ENCODE measurements around the gene CKAP5.

The CKAP5 gene

GRCh38 chr11:46874586-46874985 is 28.5 kb upstream of the CKAP5 start:
- no peak for TF ChIP-seq CTCF (IDR thresholded peaks at IDR 0.05; ENCODE audit: low read depth, low read length)
- no peak overlapping the region for H3K4me3 ChIP-seq (ENCODE audit: low read depth, low read length)

GRCh38 chr11:46868912-46869311 is 22.8 kb upstream of the CKAP5 start:
- no peak overlapping the region for H3K4me3 ChIP-seq (ENCODE audit: low read depth, low read length)
- TF ChIP-seq CTCF (IDR thresholded peaks at IDR 0.05; ENCODE audit: low read depth, low read length), result no peak

- H3K4me3 ChIP-seq (ENCODE audit: low read depth, low read length), result no peak overlapping the region
- no peak for TF ChIP-seq CTCF (IDR thresholded peaks at IDR 0.05; ENCODE audit: low read depth, low read length)
Observed at GRCh38 chr11:46865340-46865739, 19.3 kb upstream of the CKAP5 start.

- no peak overlapping the region for H3K4me3 ChIP-seq (ENCODE audit: low read depth, low read length)
- TF ChIP-seq CTCF (IDR thresholded peaks at IDR 0.05; ENCODE audit: low read depth, low read length), result no peak
Observed at GRCh38 chr11:46860218-46860617, 14.1 kb upstream of the CKAP5 start.

- no peak overlapping the region for H3K4me3 ChIP-seq (ENCODE audit: low read depth, low read length)
- TF ChIP-seq CTCF (IDR thresholded peaks at IDR 0.05; ENCODE audit: low read depth, low read length), result no peak
Observed at GRCh38 chr11:46858920-46859546, 13.0 kb upstream of the CKAP5 start.

GRCh38 chr11:46857666-46858065 is 11.6 kb upstream of the CKAP5 start:
- H3K4me3 ChIP-seq (ENCODE audit: low read depth, low read length), result no peak overlapping the region
- no peak for TF ChIP-seq CTCF (IDR thresholded peaks at IDR 0.05; ENCODE audit: low read depth, low read length)

- no peak for TF ChIP-seq CTCF (IDR thresholded peaks at IDR 0.05; ENCODE audit: low read depth, low read length)
Observed at GRCh38 chr11:46856605-46857343, 10.7 kb upstream of the CKAP5 start.

More at GRCh38 chr11:46856605-46857343, 10.7 kb upstream of the CKAP5 start:
- no peak overlapping the region for H3K4me3 ChIP-seq (ENCODE audit: low read depth, low read length)

Measured in WI38 (cell line).